CD1c-positive myeloid dendritic cell (primary cell): ENCODE measurements around the gene TRAPPC11.

ENCODE experiments used
- DNase-seq: peaks from one replicate; pipeline ENCODE4 v3.0.0-alpha.2; 2016; ENCODE audit errors: extremely low spot score

Gene TRAPPC11

GRCh38 chr4:183758061-183758757 lies 99.1 kb downstream of the TRAPPC11 start:
- no peak for DNase-seq

DNA sequence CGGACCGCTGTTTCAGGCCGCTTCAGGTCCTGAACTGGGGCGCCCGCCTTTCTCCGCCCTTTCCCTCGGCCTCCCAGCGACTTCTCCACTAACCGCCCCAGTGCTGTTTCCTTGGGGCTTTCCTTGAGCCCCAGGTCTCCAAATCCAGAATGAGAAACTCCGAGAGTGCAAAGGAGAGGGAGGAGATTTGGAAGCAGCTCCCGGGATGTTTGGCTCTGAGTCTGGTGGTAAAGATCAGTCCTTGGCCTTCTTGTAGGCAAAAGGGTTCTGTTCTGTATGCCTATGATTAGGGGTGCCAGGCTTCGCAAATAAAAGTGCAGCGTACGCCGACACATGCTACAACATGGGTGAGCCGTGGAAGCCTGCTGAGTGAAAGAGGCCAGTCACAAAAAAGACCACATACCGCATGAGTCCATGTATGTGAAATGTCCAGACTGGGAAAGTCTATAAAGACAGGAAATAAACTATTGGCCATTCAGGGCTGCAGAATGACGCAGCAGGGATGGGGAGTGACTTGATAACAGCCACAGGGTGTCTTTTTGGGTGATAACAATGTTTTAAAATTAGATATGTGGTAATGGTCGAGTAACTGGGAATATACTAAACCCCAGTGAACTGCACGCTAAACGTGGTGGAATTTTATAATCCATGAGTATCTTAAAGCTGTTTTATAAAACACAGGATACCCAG lies 99.8 kb downstream of the TRAPPC11 start:
- no peak for DNase-seq

- no peak for DNase-seq
These were observed 101.2 kb downstream of the TRAPPC11 start for GRCh38 chr4:183760326-183760725.
